HG02840 (cell line): ENCODE measurements around the gene TMTC2.
"Not testable (repeated sequence)": the region's sequence is repeated elsewhere in the genome, so short reads cannot be mapped to it uniquely, and the experiment has no call there.

ENCODE experiments used
- ATAC-seq: cut with Tn5 transposase; IDR thresholded peaks from one replicate; pipeline ENCODE4 v1.9.1; 2021; ENCODE audit warnings: mild to moderate bottlenecking, moderate library complexity, moderate number of reproducible peaks; ENCODE audit not compliant: unreplicated experiment, low FRiP score

Gene TMTC2

DNA sequence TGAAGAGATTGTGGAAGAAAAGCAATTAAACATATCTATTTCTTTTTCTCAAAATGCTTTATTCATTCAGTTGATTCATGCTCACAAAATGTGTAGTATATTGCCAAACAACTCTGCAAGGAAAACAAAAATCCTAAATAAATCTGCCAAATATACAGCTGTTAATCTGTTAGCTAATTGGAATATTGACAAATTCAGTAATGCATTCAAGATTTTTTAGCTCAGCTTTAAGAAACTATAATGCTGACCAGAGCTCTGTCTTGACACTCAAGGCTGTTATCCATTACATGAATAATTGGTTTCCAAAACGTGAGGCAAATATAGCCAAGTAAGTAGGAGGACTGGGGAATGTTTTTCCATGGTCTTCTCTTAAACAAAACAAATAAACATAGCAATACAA, 146.8 kb downstream of the TMTC2 start:
- ATAC-seq = no peak

DNA sequence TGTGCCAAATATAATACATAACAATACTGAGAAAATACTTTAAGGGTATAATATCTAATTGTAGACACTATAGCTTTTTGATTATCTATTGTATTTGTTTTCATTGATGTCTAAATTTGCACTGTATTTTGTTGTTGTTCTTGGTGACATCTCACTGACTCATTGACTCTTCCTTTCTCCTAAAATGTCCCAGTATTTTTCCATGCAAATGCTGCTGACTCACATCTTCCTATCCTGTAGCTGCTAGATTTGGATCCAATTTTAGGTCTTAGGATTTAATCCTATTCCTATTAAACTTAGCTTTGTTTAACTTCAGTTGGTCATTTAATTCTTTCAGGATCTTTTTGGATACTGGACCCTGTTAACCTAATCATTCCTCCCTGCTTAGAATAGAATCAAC, 148.5 kb downstream of the TMTC2 start:
- ATAC-seq = no peak

- no peak for ATAC-seq
These were observed 151.4 kb downstream of the TMTC2 start for GRCh38 chr12:82838131-82838551.

DNA sequence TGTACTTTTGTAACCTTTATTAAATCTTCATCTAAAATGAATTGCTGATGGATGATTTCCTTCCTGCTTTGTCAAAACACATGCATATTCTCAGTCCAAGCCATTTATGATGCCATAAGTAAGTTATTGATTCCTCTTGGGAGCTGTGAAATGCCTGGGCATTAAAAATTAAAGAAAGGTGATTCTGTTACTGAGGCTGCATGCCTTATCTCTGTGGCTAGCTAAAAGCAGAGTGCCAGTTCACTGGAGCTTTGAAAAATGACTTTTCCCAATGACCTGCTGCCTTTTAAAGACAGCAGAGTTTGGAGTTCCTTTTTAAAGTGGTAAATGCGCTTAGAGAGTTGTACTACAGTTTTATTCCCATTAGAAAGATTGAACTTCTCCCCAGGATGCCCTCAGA, 152.1 kb downstream of the TMTC2 start:
- ATAC-seq = no peak

DNA sequence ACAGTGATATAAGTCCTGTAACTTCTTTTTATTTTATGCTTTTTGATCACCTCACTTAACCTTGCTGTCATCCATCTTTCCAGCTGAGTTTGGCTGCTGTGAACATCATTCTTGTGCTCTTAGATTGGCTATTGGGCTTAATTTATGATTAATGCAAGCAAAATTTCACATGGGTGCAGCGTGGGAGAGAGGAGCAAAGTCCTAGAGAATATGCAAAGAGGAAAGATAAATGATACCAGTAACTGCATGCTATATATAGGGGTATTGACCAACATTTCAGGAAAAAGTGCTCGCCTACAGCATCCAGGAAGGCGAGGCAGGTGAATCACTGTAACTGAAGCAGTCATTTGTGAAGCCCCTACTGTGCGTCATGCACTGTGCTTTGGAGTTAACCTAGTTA, 153.1 kb downstream of the TMTC2 start:
- no peak for ATAC-seq

GRCh38 chr12:82841487-82841904, 154.8 kb downstream of the TMTC2 start:
- no peak for ATAC-seq

DNA sequence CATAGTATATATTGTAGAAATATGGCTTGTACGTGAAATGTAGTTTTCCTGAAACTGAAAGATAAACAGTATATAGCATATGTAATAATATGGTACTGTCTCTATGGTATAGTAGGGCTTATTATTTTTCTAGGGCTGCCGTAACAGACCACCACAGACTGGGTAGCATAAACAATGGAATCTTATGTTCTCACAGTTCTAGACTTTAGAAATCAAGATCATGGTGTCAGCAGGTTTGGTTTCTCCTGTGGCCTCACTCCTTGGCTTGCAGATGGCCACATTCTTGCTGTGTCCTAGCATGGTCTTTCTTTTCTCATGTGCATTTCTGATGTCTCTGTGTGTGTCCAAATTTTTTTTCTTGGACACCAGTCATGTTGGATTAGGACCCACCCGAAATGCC, 155.8 kb downstream of the TMTC2 start:
- no peak for ATAC-seq

DNA sequence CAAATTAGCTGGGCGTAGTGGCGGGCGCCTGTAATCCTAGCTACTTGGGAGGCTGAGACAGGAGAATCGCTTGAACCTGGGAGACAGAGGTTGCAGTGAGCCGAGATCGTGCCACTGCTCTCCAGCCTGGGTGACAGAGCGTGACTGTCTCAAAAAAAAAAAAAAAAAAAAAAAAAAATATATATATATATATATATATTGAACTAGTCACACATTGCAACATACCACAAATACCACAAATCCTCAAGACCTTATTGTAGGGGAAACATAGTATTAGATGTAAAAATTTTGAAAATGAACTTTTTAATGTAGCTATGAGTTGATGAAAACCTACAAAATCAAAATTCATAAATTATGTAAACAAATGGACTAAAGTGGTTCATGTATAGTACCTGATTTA, 158.4 kb downstream of the TMTC2 start:
- ATAC-seq = not testable (repeated sequence)

DNA sequence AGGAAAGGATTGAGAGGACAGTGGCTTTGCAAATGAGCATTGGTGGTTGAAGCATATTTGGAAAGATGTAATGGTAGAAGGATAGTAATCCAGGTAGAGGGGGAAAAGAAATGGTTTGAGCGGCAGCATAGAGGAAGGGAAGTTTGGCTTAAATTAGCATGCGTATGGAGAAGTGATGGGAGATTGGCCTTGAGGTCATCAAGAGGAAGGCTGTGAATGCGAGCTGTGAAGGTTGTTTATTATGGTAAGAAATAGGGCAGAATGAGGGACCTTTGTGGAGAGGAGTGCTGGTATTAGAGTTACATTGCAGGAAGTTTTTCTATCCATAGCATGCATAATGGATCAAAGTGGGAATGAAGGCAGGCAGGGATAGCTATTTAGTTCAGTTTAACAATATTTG, 162.1 kb downstream of the TMTC2 start:
- no peak for ATAC-seq

DNA sequence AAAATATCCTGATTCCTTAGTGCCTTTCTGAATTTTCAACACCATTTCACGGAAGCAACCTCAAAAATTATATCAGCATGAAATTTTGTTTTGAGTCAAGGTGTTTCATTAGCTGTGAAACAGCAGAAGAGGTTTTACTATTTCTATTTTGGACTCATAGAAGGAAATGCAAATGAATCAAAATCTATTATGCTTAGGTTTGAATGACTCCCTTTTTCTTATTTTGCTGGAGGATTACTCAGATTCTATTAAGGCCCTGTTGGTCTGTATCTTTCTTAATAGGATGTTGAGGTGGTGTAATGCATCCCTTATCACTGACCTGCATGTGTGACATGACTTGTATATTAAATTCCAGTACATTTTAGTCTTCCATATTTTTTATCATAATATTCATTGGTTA, 165.8 kb downstream of the TMTC2 start:
- peak; percentile 56 for ATAC-seq

- ATAC-seq = peak; percentile 63
These were observed 169.2 kb downstream of the TMTC2 start for GRCh38 chr12:82855872-82856271.

DNA sequence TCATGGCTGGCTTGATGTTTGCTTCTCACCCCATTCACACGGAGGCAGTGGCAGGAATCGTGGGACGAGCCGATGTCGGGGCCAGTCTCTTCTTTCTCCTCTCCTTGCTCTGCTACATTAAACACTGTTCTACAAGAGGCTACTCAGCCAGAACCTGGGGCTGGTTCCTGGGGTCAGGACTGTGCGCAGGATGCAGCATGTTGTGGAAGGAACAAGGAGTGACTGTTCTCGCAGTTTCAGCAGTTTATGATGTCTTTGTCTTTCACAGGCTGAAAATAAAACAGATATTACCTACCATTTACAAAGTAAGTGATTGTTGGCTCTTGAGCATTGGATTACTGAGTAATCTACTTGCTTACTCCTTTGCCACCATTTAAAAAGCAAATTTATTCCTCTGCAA, 170.6 kb downstream of the TMTC2 start:
- ATAC-seq = no peak

- ATAC-seq = no peak
These were observed 171.3 kb downstream of the TMTC2 start for GRCh38 chr12:82857911-82858533.

GRCh38 chr12:82858534-82858917, 171.8 kb downstream of the TMTC2 start:
- ATAC-seq = no peak

DNA sequence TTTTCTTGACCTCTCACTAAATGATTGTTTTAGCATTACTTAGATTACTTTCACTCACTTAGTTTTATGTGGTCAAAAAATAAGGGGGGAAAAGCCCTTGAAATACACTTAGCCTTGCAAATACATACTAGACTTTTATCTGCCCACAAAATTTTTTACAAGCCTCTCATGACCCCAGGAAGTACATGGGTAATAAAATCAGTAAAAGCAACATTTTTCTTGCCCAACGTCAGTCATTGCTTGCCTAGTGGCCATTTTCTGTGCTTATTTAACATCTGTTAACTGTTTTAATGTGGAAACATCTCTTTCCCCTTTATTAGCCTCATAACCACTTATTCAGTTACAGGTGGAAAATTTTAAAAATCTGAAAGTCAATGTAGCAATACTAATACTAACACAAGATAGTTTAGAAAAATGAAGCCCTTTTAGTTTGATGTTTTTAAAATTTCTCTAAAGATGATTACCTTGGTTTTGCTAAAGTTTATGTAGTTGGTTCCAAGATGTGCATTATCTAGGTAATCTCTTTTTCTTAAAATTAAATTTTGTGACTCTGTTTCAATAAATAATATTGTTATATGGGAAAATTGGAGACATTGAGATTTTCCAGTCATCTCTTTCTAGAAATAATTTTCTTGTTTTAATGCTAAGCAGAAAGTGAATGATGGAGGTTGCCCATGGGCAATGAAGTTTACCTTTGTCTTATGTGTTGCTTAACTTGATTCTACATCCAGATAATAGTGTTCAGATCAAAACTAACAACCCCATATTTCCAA, 175.5 kb downstream of the TMTC2 start:
- no peak for ATAC-seq

GRCh38 chr12:82862876-82863649, 176.4 kb downstream of the TMTC2 start:
- ATAC-seq = no peak

GRCh38 chr12:82866227-82866775, 179.6 kb downstream of the TMTC2 start:
- ATAC-seq = no peak

DNA sequence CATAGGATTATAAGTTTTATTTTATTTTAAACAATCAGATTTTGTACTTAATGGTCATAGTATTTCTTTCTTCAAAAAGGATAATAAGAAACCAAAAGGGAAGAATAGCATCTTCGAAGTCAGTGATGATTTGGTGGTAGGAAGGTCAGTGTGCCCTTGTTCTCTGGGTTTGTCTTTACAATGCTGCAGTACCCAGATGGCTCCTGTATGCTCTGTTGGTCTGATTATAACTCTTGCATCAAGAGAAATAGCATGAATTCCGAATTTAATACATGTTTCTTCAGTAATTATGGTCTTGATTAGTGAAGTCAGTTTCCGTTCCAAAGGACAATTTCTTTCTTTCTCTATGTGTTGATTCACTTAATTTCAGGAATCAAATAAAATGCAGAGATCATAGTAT, 180.2 kb downstream of the TMTC2 start:
- no peak for ATAC-seq

GRCh38 chr12:82867762-82868500, 181.2 kb downstream of the TMTC2 start:
- ATAC-seq = no peak

GRCh38 chr12:82870771-82871377, 184.2 kb downstream of the TMTC2 start:
- no peak for ATAC-seq
